HG03135 (cell line): ENCODE data around the gene PSAP.
A peak's percentile ranks its signal among the peaks of the same experiment; 100 is the strongest.

ENCODE experiments used
- ATAC-seq: cut with Tn5 transposase; IDR thresholded peaks from one replicate; pipeline ENCODE4 v1.9.1; 2021; ENCODE audit warnings: mild to moderate bottlenecking, moderate library complexity; ENCODE audit not compliant: unreplicated experiment

The PSAP gene

GRCh38 chr10:71829896-71830295 lies 21.2 kb downstream of the PSAP start:
- ATAC-seq, result no peak

DNA sequence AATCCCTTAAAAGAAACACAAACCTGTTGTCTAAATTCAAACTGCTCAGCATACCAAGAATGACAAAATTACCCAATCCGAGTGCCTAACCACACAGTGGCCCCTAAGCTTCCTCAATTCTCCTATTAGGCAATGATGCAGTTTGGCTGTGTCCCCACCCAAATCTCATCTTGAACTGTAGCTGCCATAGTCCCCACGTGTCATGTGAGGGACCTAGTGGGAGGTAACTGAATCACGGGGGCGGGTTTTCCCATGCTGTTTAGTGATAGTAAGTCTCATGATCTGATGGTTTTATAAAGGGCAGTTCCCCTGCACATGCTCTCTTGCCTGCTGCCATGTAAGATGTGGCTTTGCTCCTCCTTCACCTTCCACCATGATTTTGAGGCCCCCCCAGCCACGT lies 21.9 kb downstream of the PSAP start:
- no peak for ATAC-seq

DNA sequence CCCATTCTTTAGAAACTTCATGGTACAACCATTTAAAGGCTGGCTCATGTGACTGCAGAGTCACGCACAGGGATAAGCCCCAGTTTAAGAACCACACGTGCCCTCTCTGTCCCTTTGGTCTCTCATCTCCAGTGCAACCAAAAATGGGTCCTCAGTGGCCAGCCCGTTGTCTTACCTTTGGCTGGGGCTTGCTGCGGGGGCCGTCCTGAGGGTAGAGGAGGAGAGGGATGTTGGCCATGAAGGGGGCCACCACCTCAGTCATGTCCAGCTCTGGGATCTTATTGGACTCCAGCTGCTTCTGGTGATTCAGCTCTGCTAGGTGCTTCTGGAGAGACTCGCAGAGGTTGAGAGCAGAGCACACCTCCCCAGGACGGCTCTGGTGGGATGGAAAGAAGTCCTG lies 22.3 kb downstream of the PSAP start:
- no peak for ATAC-seq

GRCh38 chr10:71827852-71828251 lies 23.2 kb downstream of the PSAP start:
- ATAC-seq, result no peak

GRCh38 chr10:71825217-71825616 lies 25.8 kb downstream of the PSAP start:
- ATAC-seq, result no peak

DNA sequence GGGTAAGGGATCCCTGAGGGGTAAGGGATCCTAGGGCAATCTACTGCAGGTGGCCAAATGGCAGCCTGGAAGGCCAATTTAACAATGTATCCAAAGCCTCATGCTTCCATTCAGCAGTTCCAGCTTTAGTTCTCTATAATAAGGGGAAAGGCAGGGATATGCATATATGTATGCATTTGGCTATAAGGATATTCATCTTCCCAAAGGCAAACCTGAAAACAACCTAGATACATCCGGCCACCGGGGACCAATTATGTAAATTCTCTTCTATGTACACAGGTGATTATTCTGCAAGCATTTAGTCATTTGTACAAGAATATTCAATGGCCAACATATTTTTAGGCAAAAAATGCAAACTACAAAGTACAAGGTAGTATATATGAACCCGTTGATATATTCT lies 26.7 kb downstream of the PSAP start:
- no peak for ATAC-seq

DNA sequence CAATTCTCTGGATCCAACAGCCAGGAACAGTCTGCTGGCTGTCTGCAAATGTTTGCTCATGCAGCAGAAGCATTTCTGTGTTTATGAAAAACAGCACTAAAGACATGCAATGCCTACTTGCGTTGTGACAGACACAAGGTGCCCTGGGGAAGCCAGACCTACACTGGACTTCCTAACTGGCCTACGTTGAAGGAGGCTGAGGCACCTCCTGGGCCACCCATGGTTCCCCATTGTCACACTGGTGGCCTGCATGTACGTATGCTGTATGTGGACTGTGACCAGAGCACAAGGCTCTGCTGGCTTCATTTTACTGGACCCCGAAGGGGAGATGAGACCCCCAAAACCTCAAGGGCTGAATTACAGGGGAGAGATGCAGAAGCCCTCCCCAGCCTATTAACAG lies 27.7 kb downstream of the PSAP start:
- no peak for ATAC-seq

- no peak for ATAC-seq
Measured at GRCh38 chr10:71821909-71822763, 28.9 kb downstream of the PSAP start.

DNA sequence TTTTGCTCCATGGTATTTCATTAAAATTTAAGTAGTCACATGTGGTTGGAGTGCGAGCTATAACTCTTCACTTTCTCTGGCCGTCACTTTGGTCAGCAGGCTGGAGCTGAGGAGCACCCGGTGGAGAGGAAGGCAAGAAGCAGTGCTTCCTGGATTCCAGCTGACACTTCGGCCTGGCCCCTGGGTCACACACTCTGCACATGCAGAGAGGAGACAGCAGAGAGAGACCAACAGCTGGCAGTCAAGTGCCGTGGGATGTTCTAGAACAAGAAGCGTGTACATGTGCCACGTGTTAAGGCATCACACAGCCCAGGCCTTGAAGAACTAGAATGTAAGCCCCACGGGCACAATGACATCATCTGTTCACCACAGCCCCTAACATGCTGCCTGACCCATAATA lies 30.1 kb downstream of the PSAP start:
- no peak for ATAC-seq

DNA sequence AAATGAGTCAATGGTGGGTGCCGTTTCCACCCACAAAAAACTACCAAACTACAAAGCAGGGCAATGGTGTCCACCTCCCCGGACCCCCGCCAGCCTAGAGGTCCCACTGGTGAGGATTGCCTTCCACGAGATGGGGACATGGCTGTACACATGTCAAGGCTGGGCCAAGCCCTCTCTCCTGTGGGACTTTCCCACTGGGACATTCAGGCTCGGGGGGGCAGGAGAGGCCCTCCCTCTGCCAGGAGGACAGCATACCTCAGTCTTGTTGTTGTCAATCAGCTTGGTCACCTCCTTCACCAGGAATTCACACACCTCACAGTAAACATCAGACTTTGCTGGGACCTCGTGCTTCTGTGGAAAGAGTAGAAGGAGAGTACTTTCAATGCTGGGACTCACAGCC lies 31.1 kb downstream of the PSAP start:
- no peak for ATAC-seq

DNA sequence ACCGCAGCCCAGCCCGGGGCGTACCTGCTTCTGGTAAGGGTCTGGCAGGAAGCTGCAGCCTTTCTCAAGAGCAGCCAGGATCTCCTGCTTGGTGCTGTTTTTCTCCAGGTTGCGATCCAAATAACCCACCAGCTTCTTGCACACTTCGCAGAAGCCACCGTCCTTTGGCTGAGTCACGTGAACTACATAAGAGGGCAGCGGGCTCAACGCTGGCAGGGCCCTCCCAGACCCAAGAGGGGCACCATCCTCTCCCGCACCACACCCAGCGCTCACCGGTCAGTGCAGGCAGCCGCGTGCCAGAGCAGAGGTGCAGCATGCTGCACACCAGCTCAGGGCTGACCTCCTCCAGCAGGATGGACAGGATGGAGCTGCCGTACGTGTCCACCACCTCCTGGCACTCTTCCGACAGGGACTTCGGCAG lies 31.6 kb downstream of the PSAP start:
- ATAC-seq, result no peak

DNA sequence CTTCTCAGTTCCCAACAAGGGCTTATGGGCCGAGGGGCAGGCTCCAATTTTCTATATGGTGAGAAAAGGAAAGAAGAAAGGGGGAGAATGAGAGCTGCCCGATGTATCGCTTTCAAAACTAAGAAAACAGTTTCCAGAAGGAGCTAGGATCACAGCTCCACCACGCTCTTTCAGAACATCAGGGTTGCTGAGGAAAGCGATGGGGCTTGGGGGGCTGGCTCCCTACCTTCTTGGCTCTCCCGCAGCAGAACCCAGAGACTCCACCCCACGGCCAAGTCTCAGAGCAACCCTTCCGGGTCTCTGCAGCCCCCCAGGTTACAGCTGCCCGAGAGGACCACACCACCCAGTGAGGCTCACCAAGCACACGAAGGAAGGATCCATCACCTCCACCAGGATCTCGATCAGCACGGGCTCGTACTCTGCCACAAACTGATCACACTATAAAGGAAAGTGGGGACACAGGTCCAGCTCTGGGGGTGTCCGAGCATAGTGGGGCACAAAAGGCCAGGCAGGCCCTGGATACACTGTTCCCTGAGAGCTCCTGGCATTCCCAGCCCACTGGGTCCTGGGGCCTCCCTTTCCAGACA lies 32.3 kb downstream of the PSAP start:
- no peak for ATAC-seq

DNA sequence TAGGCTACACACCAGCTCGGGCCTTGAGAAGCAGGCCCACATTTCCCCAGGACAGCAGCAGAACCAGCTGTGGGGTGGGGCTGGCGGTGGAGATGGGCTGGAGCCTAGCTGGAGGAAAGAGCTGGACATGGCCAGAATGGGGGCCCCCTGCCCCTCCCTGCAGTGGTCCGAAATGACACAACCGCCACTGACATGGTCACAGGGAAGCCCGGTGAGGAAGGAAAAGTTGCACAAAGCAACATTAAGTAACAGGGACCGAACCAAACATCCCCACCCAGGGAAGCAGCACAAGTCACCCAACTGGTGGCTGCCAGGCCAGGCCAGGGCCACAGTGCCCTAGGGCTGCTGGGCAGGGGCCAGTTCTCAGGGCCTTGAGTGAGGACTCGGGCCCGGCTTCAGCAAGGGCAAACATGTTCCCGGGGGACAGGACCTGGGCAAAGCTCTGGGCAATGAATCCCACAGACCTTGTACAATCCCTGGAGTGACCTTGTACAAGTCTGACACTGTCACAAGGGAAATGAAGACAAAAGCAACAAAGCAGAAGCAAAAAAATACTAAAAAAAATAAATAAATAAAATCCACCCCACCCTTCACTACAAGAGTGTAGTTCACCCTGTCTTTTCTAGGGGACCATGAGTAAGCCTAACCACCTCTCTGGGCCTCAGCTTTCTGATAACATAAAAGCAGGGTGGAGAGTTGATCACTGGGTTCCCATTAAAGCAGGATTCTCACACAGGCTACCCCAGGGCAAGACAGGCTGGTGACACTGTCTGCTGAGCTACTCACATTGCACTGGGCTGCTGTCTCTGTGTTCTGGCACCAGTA lies 33.0 kb downstream of the PSAP start:
- no peak for ATAC-seq

GRCh38 chr10:71816936-71817618 lies 34.0 kb downstream of the PSAP start:
- no peak for ATAC-seq

GRCh38 chr10:71816421-71816851 lies 34.6 kb downstream of the PSAP start:
- no peak for ATAC-seq

GRCh38 chr10:71815515-71816130 lies 35.4 kb downstream of the PSAP start:
- ATAC-seq, result no peak

- ATAC-seq, result no peak
Measured at GRCh38 chr10:71814922-71815411, 36.1 kb downstream of the PSAP start.

DNA sequence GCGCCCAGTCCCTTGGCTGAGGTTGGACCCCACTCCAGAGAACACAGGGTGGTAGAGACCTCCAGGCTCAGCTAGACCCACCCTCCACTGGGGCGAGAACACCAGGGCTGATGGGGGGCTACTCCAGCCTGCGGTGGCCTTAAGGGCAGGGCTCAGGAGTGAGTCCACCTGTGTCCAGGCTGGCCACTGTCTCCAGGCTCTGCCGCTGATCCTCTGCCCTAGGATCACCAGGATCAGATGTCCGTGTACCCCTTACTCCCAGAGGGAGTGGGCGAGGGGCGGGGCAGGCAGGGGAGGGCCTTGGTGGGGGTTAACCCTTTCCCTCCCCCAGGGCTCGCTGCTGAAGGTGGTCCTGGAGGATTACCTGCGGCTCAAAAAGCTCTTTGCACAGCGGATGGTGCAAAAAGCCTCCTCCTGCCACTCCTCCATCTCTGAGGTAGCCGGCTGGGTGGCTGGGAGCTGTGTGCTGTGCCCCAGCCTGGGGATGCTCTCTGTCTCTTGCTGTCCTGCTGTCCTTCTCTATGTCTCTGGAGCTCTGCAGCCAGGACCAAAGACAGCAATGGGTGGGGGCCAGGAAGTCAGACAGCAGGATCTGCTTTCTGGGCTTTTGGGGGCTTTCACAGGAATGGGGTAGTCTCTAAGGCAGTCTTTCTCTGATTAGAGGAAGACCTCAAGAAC lies 38.0 kb downstream of the PSAP start:
- no peak for ATAC-seq

DNA sequence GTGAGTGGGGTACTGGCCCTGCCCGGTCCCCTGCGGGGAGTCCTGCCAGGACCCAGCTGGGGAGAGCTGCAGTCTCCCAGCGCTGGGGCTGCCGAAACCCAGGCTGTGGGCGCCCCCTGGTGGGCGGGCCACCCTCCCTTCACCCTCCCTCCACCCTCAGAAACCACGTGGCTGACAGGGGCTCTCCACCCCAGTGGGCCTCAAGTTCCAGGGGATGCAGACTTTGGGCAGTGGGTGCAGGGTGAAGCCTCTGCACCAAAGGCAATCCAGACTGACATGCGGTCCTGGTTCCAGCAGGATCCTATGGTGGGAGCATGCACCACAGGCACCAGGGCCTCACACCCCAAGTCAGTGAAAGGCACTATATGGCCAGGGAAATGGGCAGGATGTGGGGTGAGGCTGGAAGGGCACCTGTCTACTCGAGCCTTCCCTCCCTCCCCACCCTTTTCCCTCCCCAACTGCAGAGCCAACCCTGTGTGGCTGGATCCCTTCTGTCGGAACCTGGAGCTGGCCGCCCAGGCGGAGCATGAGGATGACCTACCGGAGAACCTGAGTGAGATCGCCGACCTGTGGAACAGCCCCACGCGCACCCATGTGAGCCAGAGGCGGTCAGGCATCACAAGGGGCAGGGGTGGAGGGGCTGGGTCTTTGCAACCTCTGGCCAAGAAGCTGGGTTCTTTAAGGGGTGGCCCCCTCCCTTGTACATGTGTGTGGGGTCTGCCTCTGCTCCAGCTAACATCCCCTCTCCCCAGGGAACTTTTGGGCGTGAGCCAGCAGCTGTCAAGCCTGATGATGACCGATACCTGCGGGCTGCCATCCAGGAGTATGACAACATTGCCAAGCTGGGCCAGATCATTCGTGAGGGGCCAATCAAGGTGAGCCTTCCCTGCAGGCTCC lies 38.8 kb downstream of the PSAP start:
- ATAC-seq, result peak; percentile 70
